HG03571 (cell line): ENCODE measurements around the gene NUDT5.

Experiments used
- ATAC-seq: cut with Tn5 transposase; IDR thresholded peaks from one replicate; pipeline ENCODE4 v1.9.1; 2021; ENCODE audit not compliant: unreplicated experiment

The NUDT5 gene

DNA sequence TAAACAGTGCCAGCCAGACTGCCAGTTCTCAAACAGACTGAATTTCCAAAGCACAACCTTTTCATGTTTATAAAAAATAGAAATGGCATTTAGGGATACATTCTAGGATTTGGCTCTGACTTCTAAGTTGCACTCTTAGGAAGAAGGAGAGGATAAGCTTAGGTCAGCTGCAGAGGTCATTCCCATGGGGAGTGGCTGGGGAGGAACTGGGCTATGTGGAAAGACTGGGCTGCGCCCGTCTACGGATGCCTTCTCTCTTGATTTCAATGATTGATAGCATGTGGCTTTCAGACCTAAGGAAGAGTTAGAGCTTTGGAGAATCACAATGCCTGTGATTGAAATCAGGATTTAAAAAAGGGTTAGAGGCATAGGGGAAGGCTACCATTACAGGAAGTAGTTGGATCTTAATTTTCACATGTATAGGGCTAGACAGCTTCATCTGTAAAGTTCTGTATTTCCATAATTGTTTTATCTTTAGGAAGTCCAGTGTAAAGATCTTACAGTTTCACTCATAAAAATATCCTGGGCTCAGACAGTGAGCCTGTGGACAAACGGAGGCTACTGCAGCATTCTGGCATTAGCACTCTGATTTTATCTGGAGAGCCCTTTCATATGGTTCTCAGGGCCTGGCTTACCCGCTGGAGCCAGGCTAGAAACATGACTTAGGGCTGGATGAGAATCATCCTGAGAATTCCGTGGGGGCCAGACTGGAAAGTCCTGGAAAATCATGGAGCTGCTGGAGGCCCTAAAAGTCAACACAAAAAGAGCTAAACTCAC lies 29.5 kb downstream of the NUDT5 start:
- no peak for ATAC-seq

DNA sequence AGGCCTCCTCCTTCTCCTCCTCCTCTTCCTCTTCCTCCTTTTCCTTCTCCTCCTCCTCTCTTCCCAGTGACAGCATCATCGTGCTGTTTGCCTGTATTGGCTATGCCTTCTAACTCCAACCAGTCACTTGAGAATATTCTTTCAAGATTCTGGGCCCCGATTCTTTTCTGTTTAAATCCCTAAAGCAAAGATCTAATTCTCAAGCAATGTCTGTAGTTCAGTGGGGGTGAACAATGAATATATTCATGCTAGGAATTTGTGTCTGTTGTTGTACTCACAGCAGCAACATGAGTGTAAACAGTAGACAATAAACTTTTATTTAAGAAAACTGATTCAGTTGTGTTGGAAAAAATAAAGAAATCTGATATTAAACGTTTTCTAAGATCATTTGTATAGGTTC lies 30.7 kb downstream of the NUDT5 start:
- ATAC-seq, result no peak

DNA sequence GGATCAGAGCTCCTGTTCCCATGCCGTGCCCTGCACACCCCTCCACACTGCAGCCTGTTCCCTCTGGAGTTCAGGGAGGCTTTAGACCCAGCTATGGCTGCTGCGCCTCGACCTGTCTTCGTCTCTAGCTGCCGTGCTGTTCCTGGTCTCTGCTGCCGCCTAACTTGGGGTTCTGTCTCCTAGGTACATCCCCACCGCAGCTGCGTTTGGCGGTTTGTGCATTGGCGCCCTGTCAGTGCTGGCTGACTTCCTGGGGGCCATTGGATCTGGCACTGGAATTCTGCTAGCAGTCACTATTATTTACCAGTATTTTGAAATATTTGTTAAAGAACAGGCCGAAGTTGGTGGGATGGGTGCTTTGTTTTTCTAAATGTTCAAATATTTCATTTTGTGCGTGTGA lies 31.6 kb downstream of the NUDT5 start:
- no peak for ATAC-seq

DNA sequence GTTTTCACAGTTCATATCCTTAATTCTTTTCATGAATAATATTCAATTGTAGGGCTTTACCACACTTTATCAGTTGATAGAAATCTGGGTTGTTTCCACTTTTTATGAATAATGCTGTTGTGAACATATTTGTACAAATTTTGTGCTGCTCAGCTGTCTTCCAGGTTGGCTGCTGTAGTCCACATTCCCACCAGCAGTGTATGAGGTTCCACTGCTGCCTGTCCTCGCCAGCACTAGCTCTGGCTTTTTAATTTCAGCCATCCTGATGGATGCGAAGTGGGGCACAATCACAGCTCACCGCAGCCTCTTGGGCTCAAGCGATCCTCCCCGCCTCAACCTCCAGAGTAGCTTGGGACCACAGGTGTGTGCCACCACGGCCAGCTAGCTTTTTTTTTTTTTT lies 32.8 kb downstream of the NUDT5 start:
- ATAC-seq, result no peak

DNA sequence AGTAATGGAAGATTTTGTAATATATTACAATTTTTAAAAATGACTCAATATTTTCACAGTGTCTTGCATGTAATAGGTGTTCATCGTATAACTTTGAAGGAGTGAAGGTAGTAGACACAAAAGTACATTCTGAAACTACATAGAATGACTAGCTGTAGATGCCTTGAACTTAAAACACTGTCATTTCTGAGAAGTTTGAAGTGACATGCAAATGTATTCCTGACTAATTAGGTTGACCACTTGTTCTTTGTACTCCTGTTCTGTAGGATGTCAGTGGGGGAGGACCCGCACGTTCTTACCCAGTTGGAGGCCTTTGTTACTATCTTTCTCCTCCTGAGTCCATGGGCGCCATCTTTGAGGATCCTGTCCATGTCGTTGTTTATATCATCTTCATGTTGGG lies 35.0 kb downstream of the NUDT5 start:
- ATAC-seq, result no peak

DNA sequence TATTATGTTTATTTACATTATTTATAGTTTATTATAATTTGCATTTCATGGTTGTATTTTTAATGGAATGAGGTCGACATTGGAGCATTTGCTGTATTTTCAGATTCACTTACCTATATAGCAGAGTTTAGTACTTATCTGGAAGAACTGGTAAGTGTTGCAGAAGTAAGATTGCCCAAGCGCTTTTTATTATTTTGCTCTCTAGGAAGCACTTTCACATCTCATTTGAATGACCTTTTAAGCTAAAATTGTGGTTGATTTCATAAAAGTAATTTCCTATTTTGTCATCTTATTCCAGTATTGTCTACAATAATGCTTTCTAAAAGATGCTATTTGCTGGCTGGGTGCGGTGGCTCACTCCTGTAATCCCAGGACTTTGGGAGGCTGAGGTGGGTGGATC lies 37.6 kb downstream of the NUDT5 start:
- ATAC-seq, result no peak

DNA sequence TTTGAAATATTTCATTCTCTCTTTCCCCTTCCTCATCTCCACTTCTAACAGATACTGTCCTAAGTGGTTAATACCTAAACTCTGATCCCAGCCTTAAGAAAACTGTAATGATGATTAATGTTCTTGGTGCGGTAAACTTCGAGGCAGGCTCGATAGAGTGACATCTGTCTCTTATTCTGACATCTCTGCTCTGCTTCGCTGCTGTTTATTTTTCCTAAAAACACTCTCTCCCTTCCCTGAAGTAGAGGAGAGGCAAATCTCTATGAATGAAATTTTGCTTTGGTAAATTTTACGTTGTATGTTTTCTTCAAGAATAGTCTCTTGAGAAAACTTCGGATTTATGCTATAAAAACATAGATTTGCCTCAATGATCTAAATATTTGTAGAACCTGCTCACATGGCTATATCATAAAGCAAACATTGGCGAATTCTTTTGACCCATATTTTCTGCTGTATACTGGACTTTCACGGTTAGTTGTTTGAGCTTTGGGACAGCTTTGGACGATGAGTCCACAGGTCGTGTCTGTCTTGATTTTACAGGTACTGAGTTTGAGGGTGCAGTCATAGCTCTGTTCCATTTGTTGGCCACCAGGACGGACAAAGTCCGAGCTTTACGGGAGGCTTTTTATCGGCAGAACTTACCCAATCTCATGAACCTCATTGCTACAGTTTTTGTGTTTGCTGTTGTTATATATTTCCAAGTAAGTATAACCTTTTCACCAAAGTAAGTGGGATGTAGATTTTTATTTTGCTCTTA lies 39.1 kb downstream of the NUDT5 start:
- ATAC-seq, result no peak

DNA sequence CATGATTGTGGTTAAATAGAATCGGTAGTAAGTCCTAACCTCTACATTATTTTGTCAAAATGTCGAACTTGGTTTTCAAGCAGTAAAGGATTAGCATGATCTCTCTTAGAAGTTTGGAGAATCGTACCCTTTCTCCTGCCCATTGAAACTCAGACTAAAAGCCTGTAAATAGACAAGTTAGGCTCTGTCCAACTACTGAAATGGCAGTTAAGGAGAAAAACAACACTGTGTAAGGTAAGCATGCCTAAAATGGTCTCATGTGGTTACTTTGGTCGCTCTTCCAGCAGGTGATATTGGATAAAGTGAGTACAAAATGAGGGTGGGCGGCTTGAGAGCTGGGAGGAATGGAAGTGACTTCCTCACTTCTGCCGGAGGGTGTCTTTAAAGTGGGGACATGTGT lies 41.2 kb downstream of the NUDT5 start:
- ATAC-seq, result no peak

DNA sequence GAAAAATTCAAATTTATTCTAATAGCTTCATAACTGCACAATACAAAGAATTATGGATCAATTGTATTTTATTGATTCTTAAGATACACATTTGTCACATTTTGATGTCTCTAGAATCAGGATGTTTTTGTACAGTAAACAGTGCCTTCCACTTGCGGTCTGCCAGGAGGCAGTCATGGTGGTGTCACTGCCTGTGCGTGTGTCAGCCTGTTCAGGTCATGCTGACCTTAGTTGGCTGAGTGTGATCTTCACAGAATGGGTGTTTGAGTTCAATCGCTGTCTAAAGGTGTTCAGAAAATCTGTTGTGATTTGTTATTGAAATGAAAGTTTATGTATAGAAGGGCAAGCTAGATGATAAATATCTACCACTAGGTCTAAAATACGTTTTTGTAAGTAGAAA lies 45.5 kb downstream of the NUDT5 start:
- ATAC-seq, result no peak

DNA sequence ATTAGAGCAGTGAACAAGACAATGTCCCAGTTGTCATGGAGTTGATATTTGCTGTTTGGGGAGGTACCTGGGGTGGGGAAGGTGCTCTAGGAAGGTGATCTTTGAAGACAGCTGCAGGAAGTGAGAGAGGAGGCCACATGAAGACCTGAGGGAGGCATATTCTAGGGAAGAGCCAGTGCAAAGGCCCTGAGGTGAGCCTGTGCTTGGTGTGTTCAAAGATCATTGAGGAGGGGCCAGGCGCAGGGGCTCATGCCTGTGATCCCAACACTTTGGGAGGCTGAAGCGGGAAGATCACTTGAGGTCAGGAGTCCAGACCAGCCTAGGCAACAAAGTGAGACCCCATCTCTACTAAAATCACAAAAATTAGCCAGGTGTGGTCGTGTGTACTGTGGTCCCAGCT lies 51.2 kb downstream of the NUDT5 start:
- no peak for ATAC-seq

DNA sequence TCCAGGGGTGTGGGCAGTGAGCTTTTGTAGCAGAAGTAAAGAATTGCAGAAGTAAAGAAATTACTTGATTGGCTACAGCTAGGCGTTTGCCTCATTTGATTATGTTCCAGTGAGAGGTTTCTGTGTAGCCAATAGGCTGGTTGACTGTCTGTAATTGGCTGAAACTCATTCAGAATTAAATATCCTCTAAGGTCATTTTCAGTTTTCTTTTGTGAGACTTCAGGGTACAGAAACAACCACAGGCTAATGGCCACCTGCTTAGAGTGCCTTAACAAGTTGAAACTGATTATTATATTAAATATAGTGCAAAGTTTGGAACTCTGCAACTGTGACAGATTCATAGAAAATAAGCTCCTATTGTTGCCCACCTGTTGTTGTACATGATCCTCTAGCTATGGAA lies 55.7 kb downstream of the NUDT5 start:
- ATAC-seq, result no peak

DNA sequence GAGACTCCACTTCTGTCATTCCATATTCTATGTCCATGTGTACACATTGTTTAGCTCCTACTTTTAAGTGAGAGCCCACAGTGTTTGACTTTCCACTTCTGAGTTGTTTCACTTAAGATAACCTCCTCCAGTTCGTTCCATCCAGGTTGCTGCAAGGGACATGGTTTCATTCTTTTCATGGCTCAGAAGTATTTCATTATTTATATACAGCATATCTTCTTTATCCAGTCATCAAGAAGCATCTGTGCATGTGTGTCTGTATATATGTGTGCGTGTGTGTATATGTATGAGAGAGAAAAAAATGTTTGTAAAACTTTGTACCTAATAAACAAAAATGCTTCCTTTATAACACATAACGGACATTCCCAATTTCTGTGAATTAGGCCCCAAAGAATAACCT lies 60.1 kb downstream of the NUDT5 start:
- ATAC-seq, result no peak

DNA sequence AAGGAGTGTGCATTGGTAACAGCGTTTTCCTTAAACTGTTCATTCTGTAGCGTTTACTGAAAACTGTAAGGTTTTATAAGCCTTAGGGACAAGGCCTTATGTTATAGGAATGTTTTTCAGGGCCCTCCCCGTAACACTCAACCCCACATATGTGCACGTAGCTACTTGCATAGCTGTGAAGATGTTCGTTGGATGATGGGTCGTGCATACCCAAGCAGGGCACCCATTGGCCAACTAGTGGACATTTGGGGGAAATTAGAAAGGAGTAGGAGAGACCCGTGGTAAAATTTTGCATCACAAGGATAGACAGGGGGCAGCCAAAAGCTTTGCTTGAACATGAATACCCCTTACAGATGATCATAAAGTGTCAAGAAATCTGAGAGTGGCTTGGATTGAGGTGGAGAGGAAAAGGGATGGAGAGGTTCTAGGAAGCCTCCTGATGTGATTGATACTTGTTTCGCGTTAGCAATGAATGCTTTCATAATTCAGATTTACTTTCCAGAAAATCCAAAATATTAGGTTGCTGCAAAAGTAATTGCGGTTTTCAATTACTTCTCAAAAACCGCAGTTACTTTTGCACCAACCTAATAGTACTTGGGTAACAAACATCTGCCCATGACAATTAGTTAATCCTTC lies 65.3 kb downstream of the NUDT5 start:
- ATAC-seq, result no peak

DNA sequence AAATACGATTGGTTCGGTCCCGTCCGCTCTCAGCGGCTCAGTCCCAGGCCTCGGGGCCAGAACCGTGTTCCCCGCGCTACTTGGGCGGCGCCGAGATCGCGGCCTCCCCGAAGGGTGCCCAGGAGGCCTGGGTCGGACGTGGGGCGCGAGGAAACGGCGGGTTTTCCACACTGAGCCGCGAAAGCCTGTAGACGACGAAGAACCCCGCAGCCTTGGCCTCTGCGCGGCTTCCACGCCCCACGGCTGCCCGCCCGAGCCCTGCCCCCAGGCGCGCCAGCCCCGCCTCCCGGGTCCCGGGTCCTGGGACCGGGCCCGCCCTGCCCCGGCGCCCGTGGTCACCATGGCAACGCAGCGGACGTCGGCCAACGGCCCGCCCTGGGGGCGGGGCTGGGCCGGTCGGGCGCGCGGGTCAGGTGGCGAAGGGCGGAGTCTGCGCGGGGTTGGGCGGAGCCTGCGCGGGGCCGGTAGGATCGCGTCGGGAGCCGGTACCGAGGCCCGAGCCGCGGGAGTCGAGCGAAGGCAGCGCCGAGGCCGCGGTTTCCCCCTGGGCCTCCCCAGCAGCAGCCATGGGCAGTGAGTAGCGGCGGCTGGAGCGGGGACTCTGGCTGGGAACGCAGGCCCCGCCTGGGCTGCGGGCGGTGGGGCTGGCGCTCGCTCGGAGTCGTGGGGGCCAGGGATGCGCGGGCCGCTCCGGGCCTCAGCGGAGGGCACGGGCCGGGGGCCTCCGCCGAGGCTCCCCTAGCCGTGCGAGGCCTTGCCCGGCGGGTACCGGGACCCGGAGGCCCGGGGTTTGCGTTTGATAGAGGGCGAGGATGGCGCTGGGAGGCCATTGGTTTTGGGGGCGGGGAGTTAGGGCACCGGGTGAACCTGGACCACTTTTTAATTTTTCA lies 66.2 kb downstream of the NUDT5 start, which contains the start of gene SEC61A2:
Gene SEC61A2 (plus strand): TSS at position 456 of the 890 bp plus-strand sequence. CDS start 111 bp downstream, at position 567.
- ATAC-seq, result peak; percentile 84

DNA sequence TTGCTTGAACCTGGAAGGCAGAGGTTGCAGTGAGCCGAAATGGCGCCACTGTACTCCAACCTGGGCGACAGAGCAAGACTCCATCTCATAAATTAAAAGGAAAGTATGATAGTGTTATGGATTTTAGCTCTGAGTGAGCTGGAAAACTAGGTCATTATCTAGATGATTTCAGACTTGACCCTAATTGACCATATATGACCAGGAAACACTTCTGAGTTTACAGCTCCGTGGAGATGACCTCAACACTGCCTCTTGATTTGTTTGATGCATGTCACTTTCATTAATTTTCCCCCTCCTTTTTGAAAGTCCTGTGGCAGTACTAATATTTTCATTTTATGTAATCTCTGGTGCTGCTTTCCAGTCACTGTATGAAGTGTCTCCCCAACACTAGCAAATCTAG lies 74.0 kb downstream of the NUDT5 start:
- no peak for ATAC-seq
